Posterior cingulate gyrus (tissue), 11 donors: Measurements from ENCODE around the gene ZNFX1.

Source experiments
- DNase-seq, 10 donors: peaks; one replicate each; pipeline versions ENCODE4 v3.0.0 to v3.0.0-alpha.2; 2020 to 2021; ENCODE audit warnings: mixed read lengths in 3 of 10
- intact Hi-C: fragments of 100-400 bp; cut with DNase I; formaldehyde crosslinking; loops from one replicate; pipeline ENCODE4 v1.15.1; 2023

Gene ZNFX1

DNA sequence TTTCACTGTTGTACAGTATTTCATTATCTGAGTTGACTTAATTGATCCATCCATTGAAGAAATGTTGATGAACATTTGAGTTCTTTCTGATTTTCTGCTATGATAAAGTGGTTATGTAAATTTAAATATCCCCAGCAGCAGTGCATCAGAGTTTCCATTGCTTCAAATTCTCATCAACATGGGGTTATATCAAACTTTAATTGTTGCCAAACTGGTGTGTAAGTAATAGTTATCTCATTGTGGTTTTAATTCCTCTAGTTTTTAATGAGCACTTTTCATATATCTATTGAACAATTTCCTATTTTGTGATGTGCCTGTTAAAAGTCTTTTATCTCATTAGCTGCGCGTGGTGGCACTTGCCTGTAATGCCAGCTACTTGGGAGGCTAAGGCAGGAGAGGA is 18.1 kb downstream of the ZNFX1 start:
- intact Hi-C loops = no loop called here
- no peak for DNase-seq

DNA sequence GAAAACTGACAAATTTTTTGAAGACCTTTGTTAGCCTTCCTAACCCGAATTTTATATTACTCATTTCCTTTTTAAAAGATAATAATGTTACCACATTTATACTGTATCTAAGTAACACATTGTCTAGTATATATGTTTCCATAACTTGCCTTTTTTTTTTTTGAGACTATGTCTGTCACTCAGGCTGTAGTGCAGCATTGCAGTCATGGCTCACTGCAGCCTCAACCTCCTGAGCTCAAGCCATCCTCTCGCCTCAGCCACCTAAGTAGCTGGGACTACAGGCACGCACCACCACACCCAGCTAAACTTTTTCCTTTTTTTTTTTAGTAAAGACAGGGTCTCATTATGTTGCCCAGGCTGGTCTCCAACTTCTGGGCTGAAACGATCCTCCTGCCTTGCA is 18.6 kb downstream of the ZNFX1 start:
- no peak for DNase-seq
- intact Hi-C loops = no loop called here

DNA sequence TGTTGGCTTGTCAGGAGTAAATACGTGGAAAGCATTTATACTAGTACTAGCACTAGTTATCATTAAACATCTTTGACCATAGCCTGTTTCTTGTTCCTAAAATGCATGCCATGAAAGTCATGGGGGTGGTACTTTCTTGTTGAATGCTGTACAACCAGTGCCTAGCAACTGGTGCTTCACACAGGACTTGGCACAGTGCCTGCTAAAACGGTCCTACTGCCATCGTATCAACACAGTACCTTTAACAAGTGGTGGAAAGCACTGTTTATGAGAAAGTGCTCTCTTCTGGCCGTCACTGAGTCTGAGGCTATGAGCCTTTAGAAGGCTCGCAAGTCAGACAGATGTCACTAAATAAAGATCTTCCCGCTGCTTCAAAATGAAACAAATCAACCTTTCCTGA is 21.6 kb downstream of the ZNFX1 start:
- intact Hi-C loops = no loop called here
- peak in 1 of 10 donors; percentile 16 for DNase-seq

DNA sequence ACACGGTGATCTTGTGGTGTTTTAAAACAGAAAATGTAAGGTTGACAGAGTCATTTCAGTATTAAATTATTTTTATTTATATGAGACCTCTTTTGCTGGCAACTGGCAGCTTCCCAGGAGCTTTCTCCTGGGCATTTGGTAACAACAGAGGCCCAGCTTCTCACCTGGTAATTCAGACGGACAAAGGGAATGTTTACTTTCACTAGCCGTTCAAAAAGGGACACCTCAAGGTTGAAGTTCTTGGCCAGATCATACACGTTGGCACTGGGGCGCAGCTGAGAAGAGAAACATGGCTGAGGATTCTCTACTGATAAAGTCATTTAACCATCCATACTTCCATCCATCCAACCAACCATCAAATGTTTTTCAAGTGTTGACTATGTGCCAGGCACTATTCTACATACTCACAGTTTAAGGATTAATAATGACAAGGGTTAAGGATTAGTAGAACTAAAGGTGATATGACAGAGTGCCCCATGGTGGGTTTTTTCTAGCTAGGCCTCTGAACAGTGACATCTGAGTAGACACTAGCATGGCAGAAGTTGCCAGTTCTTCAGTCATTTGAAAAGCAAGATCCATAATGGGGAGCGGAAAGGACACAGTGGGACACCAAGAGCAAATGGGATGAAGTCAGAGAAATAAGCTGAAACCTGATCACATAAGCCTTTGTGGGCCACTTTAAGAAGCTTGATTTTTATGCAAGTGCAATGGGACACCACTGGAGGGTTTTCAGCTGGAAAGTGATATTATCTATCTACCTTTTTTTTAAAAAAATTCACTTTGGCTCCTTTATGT is 25.1 kb downstream of the ZNFX1 start:
- intact Hi-C loops = no loop called here
- no peak for DNase-seq

DNA sequence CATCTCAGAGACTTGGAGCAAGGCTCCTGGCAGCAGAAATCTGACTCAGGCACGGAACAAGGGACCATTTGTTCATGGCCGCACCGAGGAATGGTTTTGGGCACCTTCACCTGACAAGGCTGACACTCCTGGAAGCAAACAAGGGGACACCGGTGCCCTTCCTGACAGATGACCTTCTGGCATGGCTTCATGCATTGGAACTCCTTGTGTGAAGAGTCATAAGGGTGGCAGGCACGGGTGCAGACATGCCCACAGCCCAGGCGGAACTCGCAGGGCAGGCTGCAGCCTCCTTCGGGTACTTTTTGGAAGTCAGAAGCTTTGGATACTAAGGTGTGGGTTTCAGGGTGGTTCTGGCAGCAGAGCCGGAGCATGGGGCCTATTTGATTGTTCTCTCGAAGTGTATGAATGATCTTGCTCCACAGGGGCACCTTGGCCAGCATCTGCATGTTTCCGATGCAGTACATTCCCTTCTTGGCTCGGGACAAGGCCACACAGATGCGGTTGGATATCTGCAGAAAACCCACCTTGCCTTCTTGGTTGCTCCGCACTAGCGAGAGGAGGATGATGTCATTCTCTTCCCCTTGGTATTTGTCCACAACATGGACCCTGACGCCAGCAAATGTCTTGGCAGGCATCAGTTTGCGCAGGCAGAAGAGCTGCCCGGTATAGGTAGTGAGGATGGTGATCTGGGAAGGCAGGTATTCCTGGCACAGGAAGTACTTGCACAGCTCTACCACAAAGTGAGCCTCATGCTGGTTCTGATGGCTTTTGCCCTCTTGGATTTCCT is 28.8 kb downstream of the ZNFX1 start:
- intact Hi-C loops = loop anchor here (5.0 kb wide), 1 partner anchor 73 kb away; no protein-coding TSS in a partner anchor
- peak in 1 of 10 donors; percentile 72 for DNase-seq

DNA sequence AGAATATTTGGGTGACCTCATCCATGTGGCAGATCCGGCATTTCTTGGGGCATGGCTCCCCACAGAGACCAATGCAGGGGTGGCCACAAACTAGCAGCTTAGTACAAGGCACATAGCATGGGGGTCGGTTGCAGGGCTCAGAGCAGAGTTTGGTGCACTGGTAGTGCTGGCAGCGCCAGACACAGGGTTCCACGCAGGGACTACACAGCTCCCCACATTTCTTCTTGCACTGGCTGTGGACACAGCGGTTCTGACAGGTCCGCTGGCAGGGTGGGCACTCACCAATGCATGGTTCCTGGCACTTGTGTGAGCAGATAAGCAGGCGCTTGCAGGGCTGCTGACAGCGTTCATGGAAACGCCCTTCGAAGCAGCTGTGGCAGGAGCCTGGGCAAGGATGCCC is 29.6 kb downstream of the ZNFX1 start:
- intact Hi-C loops = loop anchor here (5.0 kb wide), 1 partner anchor 74 kb away; no protein-coding TSS in a partner anchor
- peak in 1 of 10 donors; percentile 77 for DNase-seq

DNA sequence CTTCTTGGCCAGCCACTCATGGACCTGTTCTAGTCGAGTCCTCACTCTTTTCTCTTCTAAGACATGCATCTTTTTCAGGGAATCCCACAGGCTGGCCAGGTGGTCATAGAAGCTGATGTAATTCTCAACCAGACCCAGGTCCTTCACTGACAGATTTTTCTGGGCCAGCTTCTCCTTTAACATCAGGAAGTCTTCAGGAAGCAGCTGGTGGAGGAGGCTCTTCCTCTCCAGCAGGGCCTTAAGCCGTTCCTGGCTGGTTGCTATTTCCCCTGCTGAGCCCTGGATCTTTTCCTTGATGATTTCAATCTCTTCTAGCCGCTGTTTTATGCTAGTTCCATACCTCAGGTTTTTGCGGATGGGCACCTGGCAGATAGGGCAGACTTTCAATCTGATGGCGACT is 30.1 kb downstream of the ZNFX1 start:
- intact Hi-C loops = loop anchor here (5.0 kb wide), 1 partner anchor 75 kb away; no protein-coding TSS in a partner anchor
- DNase-seq = no peak

DNA sequence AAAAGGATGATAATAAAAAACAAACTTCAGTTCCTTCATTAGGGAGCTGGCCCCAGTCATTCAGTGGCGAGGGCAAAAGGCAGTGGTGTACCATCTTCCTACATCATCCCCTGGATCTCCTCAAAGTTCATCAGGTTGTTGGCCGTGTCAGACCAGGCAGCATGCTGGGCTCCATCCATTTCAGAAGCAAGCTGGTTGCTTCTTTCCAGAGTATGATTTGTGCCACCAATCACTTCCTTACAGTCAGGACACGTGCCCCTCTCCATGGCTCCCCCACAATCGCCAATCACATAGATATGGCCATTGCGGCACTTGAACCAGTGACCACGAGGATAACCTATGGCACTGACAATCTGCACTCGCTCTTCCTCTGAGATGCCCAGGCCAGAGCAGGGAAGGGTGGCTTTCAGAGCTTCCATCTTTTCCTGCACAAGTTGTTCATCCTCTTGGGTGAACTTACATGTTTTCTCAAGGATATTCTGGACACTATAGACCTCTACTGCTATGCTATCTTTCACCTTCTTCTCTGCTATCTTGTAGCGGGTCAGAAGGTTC is 30.6 kb downstream of the ZNFX1 start:
- intact Hi-C loops = loop anchor here (5.0 kb wide), 1 partner anchor 75 kb away; no protein-coding TSS in a partner anchor
- no peak for DNase-seq

DNA sequence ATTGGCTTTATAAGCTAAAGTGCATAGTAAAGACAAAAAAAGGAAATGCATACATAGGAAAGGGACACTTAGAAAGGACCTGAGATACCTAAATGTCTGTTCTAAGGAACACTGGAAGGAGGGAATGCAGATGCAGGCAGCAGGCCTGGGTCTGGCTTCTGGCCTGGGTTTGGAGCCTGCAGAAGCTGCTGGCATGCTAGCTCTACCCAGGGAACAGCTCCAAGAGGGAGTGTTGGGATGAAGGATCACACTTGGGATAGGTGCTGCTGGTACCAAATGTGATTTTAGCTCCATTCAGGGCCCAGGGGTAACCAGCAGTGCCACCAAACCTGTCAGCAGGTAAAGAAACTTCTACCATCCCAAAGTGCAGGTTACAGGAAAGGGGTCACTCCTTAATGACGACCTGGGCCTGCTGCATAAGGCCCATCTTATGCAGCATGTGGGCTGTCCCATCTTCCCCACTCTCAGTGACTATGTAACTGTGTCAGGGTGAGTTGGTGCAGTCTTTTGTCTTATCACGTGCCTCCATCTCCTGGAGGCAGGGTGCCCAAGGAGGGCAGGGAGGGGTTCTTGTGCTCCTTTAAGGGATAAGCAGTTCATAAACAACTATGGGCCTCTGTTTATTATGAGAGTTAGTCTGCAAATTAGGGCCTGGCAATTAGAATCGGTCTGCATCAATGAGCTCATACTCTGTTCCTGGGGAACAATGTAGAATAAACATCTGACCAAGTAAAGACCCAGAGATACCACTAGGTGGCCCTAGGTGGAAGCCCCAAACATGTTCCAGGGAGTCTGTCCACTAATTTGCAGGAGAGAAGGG is 31.7 kb downstream of the ZNFX1 start:
- DNase-seq = peak in 8 of 10 donors; percentile 29 to 92 (median 38)
- intact Hi-C loops = loop anchor here (5.0 kb wide), 1 partner anchor 76 kb away; no protein-coding TSS in a partner anchor

DNA sequence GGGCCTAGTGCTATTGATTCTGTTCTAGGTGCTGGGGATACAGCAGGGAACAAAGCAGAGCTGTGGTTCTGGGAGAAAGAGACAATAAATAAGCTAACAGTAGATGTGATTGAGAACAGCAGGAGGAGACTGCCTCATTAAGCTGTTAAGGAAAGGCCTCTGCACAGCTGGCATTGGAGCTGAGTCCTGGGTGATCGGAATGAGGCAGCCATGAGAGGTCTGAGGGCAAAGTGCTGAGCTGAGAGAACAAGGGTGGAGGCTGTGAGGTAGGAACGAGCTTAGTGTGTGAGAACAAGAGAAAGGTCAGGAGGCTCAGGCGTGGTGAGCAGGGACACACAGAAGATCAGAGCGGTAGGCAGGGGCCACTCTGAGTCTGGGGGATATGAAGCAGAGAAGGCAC is 40.3 kb downstream of the ZNFX1 start:
- intact Hi-C loops = no loop called here
- DNase-seq = peak in 1 of 10 donors; percentile 32

DNA sequence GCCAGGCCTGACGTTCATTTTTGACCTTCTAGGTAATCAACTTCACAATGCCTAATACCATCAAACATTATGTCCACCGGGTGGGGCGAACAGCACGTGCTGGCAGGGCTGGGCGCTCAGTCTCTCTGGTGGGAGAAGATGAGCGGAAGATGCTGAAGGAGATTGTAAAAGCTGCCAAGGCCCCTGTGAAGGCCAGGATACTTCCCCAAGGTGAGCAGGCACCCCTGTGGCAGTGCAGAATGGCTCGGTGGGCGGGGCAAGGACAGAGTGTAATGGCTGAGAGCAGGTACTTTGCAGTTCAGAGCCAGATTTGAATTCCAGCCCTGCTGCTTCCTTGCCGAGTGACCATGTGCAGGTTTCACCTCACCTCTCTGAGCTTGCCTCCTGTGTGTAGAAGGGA is 41.6 kb downstream of the ZNFX1 start:
- intact Hi-C loops = no loop called here
- DNase-seq = peak in 1 of 10 donors; percentile 26

DNA sequence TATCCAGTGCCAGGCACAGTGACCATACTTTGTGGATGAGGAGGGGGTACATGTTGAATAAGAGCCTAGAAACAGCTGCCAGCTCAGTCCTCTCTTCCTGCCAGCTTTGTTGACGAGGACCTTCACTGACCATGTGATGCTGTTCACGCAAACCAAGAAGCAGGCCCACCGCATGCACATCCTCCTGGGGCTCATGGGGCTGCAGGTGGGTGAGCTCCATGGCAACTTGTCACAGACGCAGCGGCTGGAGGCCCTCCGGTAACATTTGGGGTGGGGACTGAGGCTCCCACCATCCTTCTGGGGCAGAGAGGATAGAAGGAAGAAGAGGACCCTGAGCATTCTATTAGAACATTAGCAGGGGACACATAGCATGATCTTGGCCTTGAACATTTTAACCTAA is 43.0 kb downstream of the ZNFX1 start:
- DNase-seq = peak in 1 of 10 donors; percentile 75
- intact Hi-C loops = no loop called here

DNA sequence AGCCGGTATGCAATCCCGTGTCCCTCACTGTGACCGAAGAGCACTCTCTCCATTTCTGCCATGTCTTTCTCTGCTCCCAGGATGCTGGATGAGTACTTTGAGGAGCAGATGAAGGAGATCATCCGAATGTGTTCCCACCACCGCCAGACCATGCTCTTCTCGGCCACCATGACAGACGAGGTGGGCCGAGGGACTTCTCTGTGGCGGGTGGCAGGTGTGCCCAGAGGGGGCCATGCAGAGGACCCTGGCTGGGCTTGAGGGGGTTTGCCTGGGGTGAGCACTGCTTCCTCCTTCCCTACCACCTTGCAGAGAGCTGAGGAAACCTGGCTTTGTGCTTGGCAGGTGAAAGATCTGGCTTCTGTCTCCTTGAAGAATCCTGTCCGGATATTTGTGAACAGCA is 44.6 kb downstream of the ZNFX1 start:
- DNase-seq = peak in 1 of 10 donors; percentile 15
- intact Hi-C loops = no loop called here

DNA sequence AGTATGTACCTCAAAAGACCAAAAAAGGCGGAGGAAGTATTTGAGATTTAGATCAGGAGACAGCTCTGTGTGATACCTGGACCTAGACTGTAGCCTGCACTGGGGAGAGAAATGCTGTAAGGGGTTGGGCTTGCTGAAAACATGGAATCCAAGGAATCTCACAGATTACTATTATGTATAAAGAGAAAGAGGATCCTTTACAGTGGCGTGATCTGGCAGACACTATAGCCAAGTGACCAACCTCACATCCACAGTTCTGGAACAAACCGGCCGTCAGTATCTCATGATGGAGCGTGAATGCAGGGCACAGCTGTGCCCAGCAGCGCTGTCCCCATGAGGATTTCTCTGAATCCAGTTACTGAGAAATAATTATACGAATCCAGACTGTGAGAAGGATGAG is 46.4 kb downstream of the ZNFX1 start:
- intact Hi-C loops = no loop called here
- no peak for DNase-seq

DNA sequence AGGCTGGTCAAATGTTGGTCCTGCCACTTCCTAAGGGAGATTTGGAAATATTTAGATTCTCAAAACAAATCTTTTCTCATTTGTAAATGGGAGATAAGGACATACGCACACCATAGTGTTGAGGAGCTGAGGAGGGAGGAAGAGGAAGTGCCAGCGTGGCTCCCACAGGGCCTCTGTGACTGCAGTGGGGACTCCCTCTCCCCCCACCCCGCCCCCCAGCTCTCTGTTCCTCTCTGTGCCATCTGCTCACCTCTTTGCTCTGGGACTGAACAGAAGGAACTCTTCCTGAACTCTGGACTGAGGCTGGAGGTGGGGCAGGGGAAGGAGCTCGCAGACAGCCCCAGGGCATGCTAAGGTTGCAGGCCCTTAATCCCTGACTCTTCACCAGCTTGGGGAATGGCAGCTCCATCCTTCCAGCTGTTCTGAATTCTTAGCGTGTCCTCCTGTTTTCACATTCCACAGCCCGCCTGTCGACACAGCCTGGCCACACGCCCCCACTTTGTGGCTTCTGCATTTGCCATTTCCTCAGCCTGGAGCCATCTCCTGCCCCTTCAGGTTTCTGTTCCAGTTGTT is 47.2 kb downstream of the ZNFX1 start:
- DNase-seq = peak in 3 of 10 donors; percentile 36 to 82 (median 48)
- intact Hi-C loops = no loop called here

DNA sequence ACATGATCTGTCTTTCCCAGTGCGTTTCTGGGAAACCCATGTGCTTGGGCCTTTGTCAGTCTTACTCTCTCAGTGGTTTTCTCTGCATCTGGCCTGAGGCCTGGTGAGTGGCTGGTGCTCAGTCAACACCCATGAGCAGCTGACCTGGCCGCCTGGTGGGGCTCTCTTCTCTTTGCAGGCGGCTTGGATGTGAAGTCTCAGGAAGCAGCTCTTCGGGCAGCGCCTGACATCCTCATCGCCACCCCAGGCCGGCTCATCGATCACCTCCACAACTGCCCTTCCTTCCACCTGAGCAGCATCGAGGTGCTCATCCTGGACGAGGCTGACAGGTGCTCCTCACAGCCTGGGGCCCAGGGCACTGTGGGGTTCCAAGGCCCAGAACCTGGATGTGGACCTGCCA is 47.8 kb downstream of the ZNFX1 start:
- intact Hi-C loops = no loop called here
- DNase-seq = peak in 3 of 10 donors; percentile 51 to 75 (median 69)

DNA sequence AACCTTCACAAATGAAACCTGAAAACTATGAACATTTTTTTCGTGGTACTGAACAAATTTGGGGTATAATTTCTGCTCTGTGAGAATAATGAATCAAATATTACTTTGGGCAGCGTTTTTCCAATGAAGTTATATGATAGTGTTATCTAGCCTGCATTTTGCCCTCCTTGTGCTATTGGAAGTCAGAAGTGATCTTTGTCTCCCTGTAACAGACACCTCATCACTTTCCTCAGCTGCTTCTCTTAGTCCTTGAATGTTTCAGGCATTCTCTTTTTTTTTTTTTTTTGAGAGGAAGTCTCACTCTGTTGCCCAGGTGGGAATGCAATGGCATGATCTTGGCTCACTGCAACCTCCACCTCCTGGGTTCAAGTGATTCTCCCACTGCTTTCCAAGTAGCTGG is 48.5 kb downstream of the ZNFX1 start:
- intact Hi-C loops = no loop called here

DNA sequence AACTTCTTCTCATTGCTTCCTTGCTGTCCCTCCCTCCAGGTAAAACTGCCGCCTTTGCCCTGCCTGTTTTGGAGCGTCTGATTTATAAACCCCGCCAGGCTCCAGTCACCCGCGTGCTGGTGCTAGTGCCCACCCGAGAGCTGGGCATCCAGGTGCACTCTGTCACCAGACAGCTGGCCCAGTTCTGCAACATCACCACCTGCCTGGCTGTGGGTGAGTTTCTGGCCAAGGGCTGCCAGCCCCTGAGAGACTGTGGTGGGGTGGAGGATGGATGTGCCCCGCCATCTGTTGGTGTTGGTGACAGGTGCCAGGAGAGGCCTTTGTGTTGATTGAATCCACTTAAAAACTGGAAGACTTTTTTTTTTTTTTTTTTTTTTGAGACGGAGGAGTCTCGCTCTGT is 49.2 kb downstream of the ZNFX1 start:
- intact Hi-C loops = no loop called here
- peak in 1 of 10 donors; percentile 80 for DNase-seq

More for the DNA sequence above, 48.5 kb downstream of the ZNFX1 start:
- no peak for DNase-seq

DNA sequence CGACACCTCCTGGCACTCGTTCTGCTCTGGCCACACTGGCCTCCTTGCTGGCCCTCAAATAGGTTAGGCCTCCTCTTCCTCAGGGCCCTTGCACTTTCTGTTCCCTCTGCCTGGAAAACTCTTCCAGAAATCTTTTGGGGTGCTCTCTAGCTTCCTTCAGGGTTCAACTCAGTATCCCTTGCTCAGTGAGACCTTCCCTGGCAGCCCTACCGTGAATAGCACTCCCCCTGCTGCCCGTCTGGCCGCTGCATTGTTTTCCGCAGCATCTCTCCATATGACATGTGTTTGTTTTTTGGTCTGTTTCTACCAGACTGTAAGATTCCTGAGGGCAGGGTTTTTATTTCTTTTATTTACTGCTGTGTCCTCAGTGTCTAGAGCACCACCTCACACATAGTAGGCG is 52.0 kb downstream of the ZNFX1 start:
- DNase-seq = peak in 1 of 10 donors; percentile 21
- intact Hi-C loops = no loop called here
